Glomerular visceral epithelial cell (primary cell): ENCODE measurements around the gene ENPEP.

Experiments used
- DNase-seq: peaks from one replicate; pipeline ENCODE4 v3.0.0-alpha.2; 2016; ENCODE audit errors: extremely low spot score

Gene ENPEP

DNA sequence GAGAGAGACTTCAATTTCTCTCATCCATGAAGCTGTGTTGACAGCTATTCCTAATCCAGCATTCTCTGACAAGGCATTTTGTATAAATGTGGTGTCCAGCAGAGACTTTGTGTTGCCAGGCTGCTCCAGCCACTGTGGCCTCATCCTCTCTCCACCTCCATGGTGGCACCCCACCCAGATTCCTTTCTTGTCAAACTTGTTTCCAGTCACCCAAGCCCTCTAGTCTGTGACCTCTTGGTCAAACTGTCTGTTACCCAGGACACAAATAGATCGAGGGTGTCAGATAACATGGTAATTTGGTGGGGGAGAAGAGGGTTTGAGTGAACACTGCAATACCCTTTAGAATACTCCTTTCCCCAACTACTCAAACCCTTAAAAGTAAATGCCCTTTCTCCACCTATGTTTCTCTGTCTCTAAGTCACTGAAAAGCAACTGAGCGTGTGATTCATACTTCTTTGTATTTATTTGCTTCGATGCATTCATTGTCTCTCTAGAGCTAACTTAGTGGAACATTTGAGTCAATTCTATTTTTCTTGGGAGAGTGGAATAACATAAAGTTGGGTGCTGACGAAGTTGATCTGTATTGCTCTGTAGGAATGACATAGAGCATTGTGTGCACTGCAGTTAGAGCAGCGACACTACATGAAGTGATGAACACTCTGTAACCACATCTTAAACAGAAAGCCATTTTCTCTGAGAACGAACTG lies 133.2 kb downstream of the ENPEP start:
- DNase-seq = peak; percentile 15

- no peak for DNase-seq
Observed at GRCh38 chr4:110610620-110610939, 134.6 kb downstream of the ENPEP start.

DNA sequence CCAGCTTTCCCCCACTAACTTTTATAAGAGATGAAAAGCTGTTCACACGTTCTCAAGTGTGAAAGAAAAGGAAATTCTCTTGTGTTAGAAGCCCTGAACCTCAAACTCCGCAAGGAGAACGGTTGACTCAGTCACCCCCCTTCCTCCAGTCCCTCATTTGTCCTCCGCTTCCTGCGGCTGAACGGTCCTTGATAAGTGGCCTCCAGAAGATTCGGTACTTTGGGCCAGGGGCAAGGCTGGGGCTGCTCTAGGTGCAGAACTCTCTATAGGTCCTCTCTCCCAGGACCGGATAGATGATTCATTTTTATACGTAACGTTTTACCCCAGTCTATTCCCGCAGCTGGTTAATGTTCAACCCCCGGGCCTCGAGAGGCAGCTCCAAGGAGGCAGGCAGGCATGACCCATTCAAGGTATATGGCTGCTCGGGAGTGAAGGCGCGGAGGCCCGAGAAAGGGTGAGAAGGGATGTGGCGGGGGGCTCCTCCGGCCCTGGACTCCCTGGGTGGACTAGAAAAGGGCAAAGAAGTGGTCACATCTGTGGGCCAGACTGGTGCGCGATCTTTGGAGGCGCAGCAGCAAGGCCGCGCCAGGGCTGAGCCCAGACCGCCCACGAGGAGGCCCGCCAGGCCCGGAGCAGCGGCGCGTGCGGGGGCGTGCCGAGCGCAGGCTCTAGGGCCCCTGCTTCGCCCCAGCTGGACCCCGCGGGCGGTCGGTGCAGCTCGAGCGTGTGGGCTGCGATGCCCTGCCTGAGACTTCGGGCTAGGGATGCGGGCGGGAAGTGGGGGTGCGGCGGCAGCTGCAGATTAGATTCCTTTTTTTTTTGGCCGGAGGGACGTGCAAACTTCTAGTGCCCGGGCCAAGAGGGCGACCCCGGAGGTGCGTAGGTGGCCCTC lies 135.2 kb downstream of the ENPEP start:
- peak; percentile 97 for DNase-seq

GRCh38 chr4:110611968-110612447 lies 136.1 kb downstream of the ENPEP start:
- no peak for DNase-seq

- DNase-seq = no peak
Observed at GRCh38 chr4:110612631-110613269, 136.8 kb downstream of the ENPEP start.

- DNase-seq = no peak
Observed at GRCh38 chr4:110613745-110614144, 137.8 kb downstream of the ENPEP start.

DNA sequence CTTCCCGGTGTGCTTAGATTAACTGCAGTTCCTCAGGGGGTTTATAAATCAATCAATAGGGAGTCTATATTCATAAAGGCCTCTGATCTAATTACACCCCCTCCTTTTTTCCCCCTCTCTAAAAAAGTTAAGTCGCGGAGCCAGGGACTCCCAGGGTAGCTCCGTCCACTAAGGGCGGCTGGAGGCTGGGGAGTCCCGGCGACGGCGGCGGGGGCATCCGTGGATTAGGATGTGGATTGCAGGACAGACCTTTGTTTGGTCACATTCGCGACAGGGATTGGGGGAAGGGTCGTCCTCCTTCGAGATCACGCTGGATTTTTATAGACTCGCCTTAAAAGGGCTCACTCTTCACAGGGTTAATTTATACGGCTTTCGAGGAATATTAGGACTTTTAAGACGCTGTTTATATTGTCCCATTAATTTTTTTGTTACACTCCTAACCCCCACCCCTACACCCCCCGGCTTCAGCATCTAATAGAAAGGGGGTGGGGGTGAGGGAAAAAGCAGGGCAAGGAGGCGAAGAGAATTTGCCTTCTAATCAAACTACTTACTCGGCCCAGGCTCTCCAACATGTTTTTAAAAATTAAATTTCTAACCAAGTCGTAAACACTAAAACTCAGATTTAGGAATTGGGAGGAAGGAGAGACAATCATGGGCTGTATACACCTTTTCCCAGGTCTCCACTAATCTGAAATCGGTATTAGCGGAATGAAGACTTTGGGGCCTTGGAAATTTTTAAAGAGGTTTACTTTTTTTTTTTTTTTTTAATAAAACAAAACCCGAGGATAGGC lies 138.4 kb downstream of the ENPEP start:
- no peak for DNase-seq
